ENCODE data around the gene TFR2. TPM values are rescaled to one million over a fixed set of nuclear protein-coding genes. Genes with fewer than 3 reads are reported as not detected.

The TFR2 gene
- total and polyA plus RNA-seq, 3 donors from 2014 or later = 0.87 to 1.5 (median 1.1) TPM

- Histone ChIP-seq H3K36me3 (ENCODE audit: low read depth, missing control alignments) (no peaks in the 10 kb centered on the region), H3K27me3 (no peaks in the 10 kb centered on the region), H3K27ac (peak overlapping the region; percentile 98), H3K9me3 (no peaks in the 10 kb centered on the region), H3K4me1 (peaks cover 25% of the 10 kb centered on the region), H3K4me3 (peak overlapping the region; percentile 96 to 99)
- no peak for TF ChIP-seq CTCF (IDR thresholded peaks at IDR 0.05)
- no peak for TF ChIP-seq POLR2A (IDR thresholded peaks at IDR 0.05)
- WGBS, 2 donors = 1 to 7% methylated on average over 15 to 59 of the region's 59 CpGs
- peak; percentile 91 for DNase-seq
- intact Hi-C loops (cut with DNase I; ENCODE audit: low total_unique reads) = no loop called here
These were observed 34.4 kb upstream of the TFR2 start for GRCh38 chr7:100675581-100676350.

GRCh38 chr7:100675105-100675451 is 33.7 kb upstream of the TFR2 start:
- Histone ChIP-seq H3K4me3 (peak overlapping the region; percentile 96 to 99), H3K27me3 (no peaks in the 10 kb centered on the region), H3K4me1 (peaks cover 18% of the 10 kb centered on the region), H3K27ac (peak overlapping the region; percentile 98), H3K9me3 (no peaks in the 10 kb centered on the region), H3K36me3 (ENCODE audit: low read depth, missing control alignments) (no peaks in the 10 kb centered on the region)
- TF ChIP-seq CTCF (IDR thresholded peaks at IDR 0.05) (no peak), POLR2A (IDR thresholded peaks at IDR 0.05) (no peak)
- no peak for DNase-seq
- intact Hi-C loops (cut with DNase I; ENCODE audit: low total_unique reads) = no loop called here
- 0% methylated on average over 43 of the region's 46 CpGs; no CpG with 5 or more reads in 1 of the 2 donors for WGBS, 2 donors

- Histone ChIP-seq H3K27me3 (no peaks in the 10 kb centered on the region), H3K4me3 (peak overlapping the region; percentile 96 to 99)
- WGBS, 2 donors = 0% methylated on average over 18 to 43 of the region's 43 CpGs
These were observed 33.2 kb upstream of the TFR2 start for GRCh38 chr7:100674411-100675104.

GRCh38 chr7:100673942-100674410 is 32.6 kb upstream of the TFR2 start:
- WGBS, 2 donors = 0 to 1% methylated on average over 22 to 34 of the region's 34 CpGs
- H3K27me3 ChIP-seq = no peaks in the 10 kb centered on the region
- DNase-seq = peak; percentile 67
- H3K27ac ChIP-seq = peak overlapping the region; percentile 98
- H3K4me1 ChIP-seq = peaks cover 7% of the 10 kb centered on the region
- no peak for TF ChIP-seq CTCF (IDR thresholded peaks at IDR 0.05)
- no peak for TF ChIP-seq POLR2A (IDR thresholded peaks at IDR 0.05)
- intact Hi-C loops (cut with DNase I; ENCODE audit: low total_unique reads) = no loop called here
- H3K36me3 ChIP-seq (ENCODE audit: low read depth, missing control alignments) = no peaks in the 10 kb centered on the region
- peak overlapping the region; percentile 96 to 99 for H3K4me3 ChIP-seq
- H3K9me3 ChIP-seq = no peaks in the 10 kb centered on the region

More at GRCh38 chr7:100674411-100675104, 33.2 kb upstream of the TFR2 start:
- Histone ChIP-seq H3K4me1 (peaks cover 13% of the 10 kb centered on the region), H3K27ac (peak overlapping the region; percentile 98), H3K9me3 (no peaks in the 10 kb centered on the region), H3K36me3 (ENCODE audit: low read depth, missing control alignments) (no peaks in the 10 kb centered on the region)
- TF ChIP-seq POLR2A (IDR thresholded peaks at IDR 0.05) (no peak), CTCF (IDR thresholded peaks at IDR 0.05) (no peak)
- intact Hi-C loops (cut with DNase I; ENCODE audit: low total_unique reads) = no loop called here
- DNase-seq = no peak
